Calu3 (cell line): ENCODE data around the gene VDR. TPM values are rescaled to one million over a fixed set of nuclear protein-coding genes. Genes with fewer than 3 reads are reported as not detected.

Experiments
- BruUV-seq: library from RNA; stranded (reverse); fragments of 400-500 nt; replicated peaks from 2 replicates; lab custom pipeline; 2021; lab: Mats Ljungman, UMichigan
- CTCF ChIA-PET: fragments of 300-600 bp; sonication (Branson Sonifier 250); formaldehyde crosslinking; loops from one replicate; lab custom pipeline; 2022; ENCODE audit warnings: antibody characterized with exemption; lab: Charles Lee
- DNase-seq: peaks from one replicate; pipeline ENCODE4 v3.0.0; 2022
- H3K27ac Mint-ChIP-seq: one replicate; pipeline ENCODE4 v1.8.0; 2022; ENCODE audit warnings: mixed read lengths; ENCODE audit not compliant: unreplicated experiment
- H3K27me3 Mint-ChIP-seq: one replicate; pipeline ENCODE4 v1.8.0; 2022; ENCODE audit warnings: mixed read lengths; ENCODE audit not compliant: unreplicated experiment
- H3K36me3 Mint-ChIP-seq: one replicate; pipeline ENCODE4 v1.8.0; 2022; ENCODE audit warnings: mild to moderate bottlenecking, moderate library complexity, mixed read lengths; ENCODE audit not compliant: insufficient read depth, unreplicated experiment
- H3K4me1 Mint-ChIP-seq: one replicate; pipeline ENCODE4 v1.8.0; 2022; ENCODE audit warnings: mild to moderate bottlenecking, low read depth, mixed read lengths; ENCODE audit not compliant: unreplicated experiment
- H3K4me3 Mint-ChIP-seq: one replicate; pipeline ENCODE4 v1.8.0; 2022; ENCODE audit warnings: mild to moderate bottlenecking, low read depth, moderate library complexity, mixed read lengths; ENCODE audit not compliant: unreplicated experiment
- H3K9me3 Mint-ChIP-seq: one replicate; pipeline ENCODE4 v1.8.0; 2022; ENCODE audit warnings: low read depth, mixed read lengths; ENCODE audit not compliant: unreplicated experiment
- CTCF ChIP-seq: fragments of 200-600 bp; IDR thresholded peaks from one replicate; pipeline ENCODE4 v1.8.0; 2022; ENCODE audit warnings: antibody characterized with exemption; ENCODE audit not compliant: unreplicated experiment
- intact Hi-C: fragments of 100-400 bp; cut with micrococcal nuclease; formaldehyde crosslinking; loops from one replicate; pipeline ENCODE4 v1.10.0; 2022; ENCODE audit not compliant: unreplicated experiment
- total RNA-seq: library from RNA; stranded (reverse); gene quantifications from 2 replicates; pipeline ENCODE4 v1.2.3, GENCODE V29; 2022

The VDR gene
- total RNA-seq, 1 experiment from 2014 or later: 10.1 TPM

- no peak for DNase-seq
- no TSS peak for BruUV-seq
- Mint-ChIP-seq H3K4me1 (peaks cover 9% of the 10 kb centered on the region), H3K9me3 (no peaks in the 10 kb centered on the region), H3K27me3 (no peaks in the 10 kb centered on the region), H3K4me3 (no peak overlapping the region), H3K36me3 (peaks cover 5% of the 10 kb centered on the region), H3K27ac (no peak overlapping the region)
- CTCF ChIA-PET: no interaction called here
- TF ChIP-seq CTCF: no peak
- intact Hi-C loops: no loop called here
Observed at GRCh38 chr12:47877081-47877480, 27.7 kb downstream of the VDR start.

- no peaks in the 10 kb centered on the region for H3K27me3 Mint-ChIP-seq
- H3K9me3 Mint-ChIP-seq: no peaks in the 10 kb centered on the region
- no peak overlapping the region for H3K4me3 Mint-ChIP-seq
- CTCF ChIA-PET: no interaction called here
- H3K36me3 Mint-ChIP-seq: peaks cover under 1% of the 10 kb centered on the region
- DNase-seq: no peak
- intact Hi-C loops: no loop called here
- no TSS peak for BruUV-seq
- no peak for TF ChIP-seq CTCF
- no peak overlapping the region for H3K27ac Mint-ChIP-seq
- H3K4me1 Mint-ChIP-seq: peaks cover 4% of the 10 kb centered on the region
Observed at GRCh38 chr12:47876440-47876960, 28.3 kb downstream of the VDR start.

- no peaks in the 10 kb centered on the region for H3K4me1 Mint-ChIP-seq
- no TSS peak for BruUV-seq
- DNase-seq: no peak
- TF ChIP-seq CTCF: no peak
- intact Hi-C loops: no loop called here
- H3K27ac Mint-ChIP-seq: no peak overlapping the region
- H3K4me3 Mint-ChIP-seq: no peak overlapping the region
- H3K27me3 Mint-ChIP-seq: no peaks in the 10 kb centered on the region
- no peaks in the 10 kb centered on the region for H3K9me3 Mint-ChIP-seq
- CTCF ChIA-PET: no interaction called here
- no peaks in the 10 kb centered on the region for H3K36me3 Mint-ChIP-seq
Observed at GRCh38 chr12:47875746-47876439, 28.9 kb downstream of the VDR start.

- Mint-ChIP-seq H3K27me3 (no peaks in the 10 kb centered on the region), H3K27ac (no peak overlapping the region), H3K9me3 (no peaks in the 10 kb centered on the region), H3K36me3 (no peaks in the 10 kb centered on the region), H3K4me3 (no peak overlapping the region), H3K4me1 (no peaks in the 10 kb centered on the region)
- no peak for TF ChIP-seq CTCF
- intact Hi-C loops: no loop called here
- CTCF ChIA-PET: no interaction called here
- no peak for DNase-seq
- BruUV-seq: no TSS peak
Observed at GRCh38 chr12:47874316-47874715, 30.5 kb downstream of the VDR start.
